ENCODE results near the gene TMCC2.
"Not testable (repeated sequence)": the region's sequence is repeated elsewhere in the genome, so short reads cannot be mapped to it uniquely, and the experiment has no call there.

The TMCC2 gene, protein sequence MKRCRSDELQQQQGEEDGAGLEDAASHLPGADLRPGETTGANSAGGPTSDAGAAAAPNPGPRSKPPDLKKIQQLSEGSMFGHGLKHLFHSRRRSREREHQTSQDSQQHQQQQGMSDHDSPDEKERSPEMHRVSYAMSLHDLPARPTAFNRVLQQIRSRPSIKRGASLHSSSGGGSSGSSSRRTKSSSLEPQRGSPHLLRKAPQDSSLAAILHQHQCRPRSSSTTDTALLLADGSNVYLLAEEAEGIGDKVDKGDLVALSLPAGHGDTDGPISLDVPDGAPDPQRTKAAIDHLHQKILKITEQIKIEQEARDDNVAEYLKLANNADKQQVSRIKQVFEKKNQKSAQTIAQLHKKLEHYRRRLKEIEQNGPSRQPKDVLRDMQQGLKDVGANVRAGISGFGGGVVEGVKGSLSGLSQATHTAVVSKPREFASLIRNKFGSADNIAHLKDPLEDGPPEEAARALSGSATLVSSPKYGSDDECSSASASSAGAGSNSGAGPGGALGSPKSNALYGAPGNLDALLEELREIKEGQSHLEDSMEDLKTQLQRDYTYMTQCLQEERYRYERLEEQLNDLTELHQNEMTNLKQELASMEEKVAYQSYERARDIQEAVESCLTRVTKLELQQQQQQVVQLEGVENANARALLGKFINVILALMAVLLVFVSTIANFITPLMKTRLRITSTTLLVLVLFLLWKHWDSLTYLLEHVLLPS

DNA sequence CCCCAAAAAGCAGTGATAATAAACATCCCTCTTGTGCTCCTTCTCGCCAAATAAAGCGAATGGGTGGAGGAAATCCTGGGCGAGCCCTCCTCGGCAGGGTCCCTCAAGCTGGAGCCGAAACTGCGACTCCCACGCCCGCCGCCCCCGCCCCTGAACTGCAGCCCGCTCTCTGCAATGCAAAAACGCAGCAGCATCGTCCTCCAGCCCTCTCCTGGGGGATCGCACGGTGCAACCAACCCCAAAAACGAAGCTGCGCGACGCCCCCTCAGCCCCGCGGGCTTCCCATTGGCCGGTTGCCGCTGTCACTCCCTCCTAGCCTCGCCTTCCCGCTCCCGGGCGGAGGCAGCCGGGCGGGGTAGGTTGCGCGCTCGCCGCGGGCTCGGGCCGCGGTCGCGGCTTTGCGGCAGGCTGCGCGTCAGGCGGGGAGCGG, at the start of gene TMCC2:
TSS of gene TMCC2 (plus strand) at position 363 of the 430 bp plus-strand sequence. CDS start 619 bp downstream, outside the sequence.
- no peak for TF ChIP-seq CTCF (IDR thresholded peaks at IDR 0.05; ENCODE audit: low read depth, low read length)
- peak within 1 kb of the TSS; percentile 62 to 68 for H3K4me3 ChIP-seq (replicated peaks in 1 of 2; ENCODE audit: low read depth in 2 of 2, low read length in 2 of 2)

GRCh38 chr1:205179842-205180241, 47.9 kb upstream of the TMCC2 start:
- DNase-seq (ENCODE audit: low read depth in 2 of 2), result peak in 1 of 2 donors; percentile 42
- TF ChIP-seq CTCF (IDR thresholded peaks at IDR 0.05; ENCODE audit: low read depth, low read length), result no peak
- no peak overlapping the region for H3K4me3 ChIP-seq (replicated peaks in 1 of 2; ENCODE audit: low read depth in 2 of 2, low read length in 2 of 2)

More for the DNA sequence above, at the start of gene TMCC2:
- DNase-seq (ENCODE audit: low read depth in 2 of 2), result peak; percentile 85 to 93

GRCh38 chr1:205180331-205180730, 47.4 kb upstream of the TMCC2 start:
- not testable (repeated sequence) for DNase-seq (ENCODE audit: low read depth in 2 of 2)

GRCh38 chr1:205182930-205183329, 44.8 kb upstream of the TMCC2 start:
- no peak overlapping the region for H3K4me3 ChIP-seq (replicated peaks in 1 of 2; ENCODE audit: low read depth in 2 of 2, low read length in 2 of 2)
- no peak for TF ChIP-seq CTCF (IDR thresholded peaks at IDR 0.05; ENCODE audit: low read depth, low read length)
- DNase-seq (ENCODE audit: low read depth in 2 of 2), result no peak

More at GRCh38 chr1:205180331-205180730, 47.4 kb upstream of the TMCC2 start:
- H3K4me3 ChIP-seq (replicated peaks in 1 of 2; ENCODE audit: low read depth in 2 of 2, low read length in 2 of 2), result not testable (repeated sequence)

GRCh38 chr1:205183676-205184335, 43.9 kb upstream of the TMCC2 start:
- peak; percentile 23 to 36 for DNase-seq (ENCODE audit: low read depth in 2 of 2)
- TF ChIP-seq CTCF (IDR thresholded peaks at IDR 0.05; ENCODE audit: low read depth, low read length), result no peak
- H3K4me3 ChIP-seq (replicated peaks in 1 of 2; ENCODE audit: low read depth in 2 of 2, low read length in 2 of 2), result no peak overlapping the region

GRCh38 chr1:205186191-205186590, 41.6 kb upstream of the TMCC2 start:
- no peak for TF ChIP-seq CTCF (IDR thresholded peaks at IDR 0.05; ENCODE audit: low read depth, low read length)
- no peak for DNase-seq (ENCODE audit: low read depth in 2 of 2)
- H3K4me3 ChIP-seq (replicated peaks in 1 of 2; ENCODE audit: low read depth in 2 of 2, low read length in 2 of 2), result no peak overlapping the region

DNA sequence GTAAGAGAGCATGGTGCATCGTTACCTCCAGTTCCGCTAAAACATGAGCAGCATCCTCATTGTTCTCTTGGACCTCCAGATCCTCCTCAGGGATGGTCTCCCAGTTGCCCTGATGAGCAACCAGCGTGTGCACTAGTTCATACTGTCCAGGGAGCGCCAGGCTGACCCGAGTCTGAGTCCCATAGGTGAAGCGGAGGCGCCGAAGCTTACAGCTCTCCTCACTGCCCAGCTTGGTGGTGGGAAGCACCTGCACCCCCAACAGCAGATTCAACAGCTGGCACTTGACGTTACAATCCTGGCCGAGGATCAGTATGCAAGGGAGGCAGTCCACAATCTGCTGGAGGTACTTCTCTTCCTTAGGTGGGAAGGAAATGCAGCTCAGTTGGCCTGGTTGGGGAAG, 40.3 kb upstream of the TMCC2 start:
- DNase-seq (ENCODE audit: low read depth in 2 of 2), result no peak
- TF ChIP-seq CTCF (IDR thresholded peaks at IDR 0.05; ENCODE audit: low read depth, low read length), result no peak
- H3K4me3 ChIP-seq (replicated peaks in 1 of 2; ENCODE audit: low read depth in 2 of 2, low read length in 2 of 2), result no peak overlapping the region

Measured in cardiac fibroblast (primary cell).